Measurements from ENCODE around the gene TMPRSS12. TPM values are rescaled to one million over a fixed set of nuclear protein-coding genes. Genes with fewer than 3 reads are reported as not detected.

TMPRSS12 gene
- total and polyA plus RNA-seq, 9 of the 15 experiments (the other 6 are each of a cell fraction or from before 2014, with no cell fraction given), result 0.04 TPM; not detected in 8

GRCh38 chr12:50841716-50842531, 802 bp upstream of the TMPRSS12 start:
- Histone ChIP-seq H3K9me1 (ENCODE audit: control insufficient read depth, insufficient read depth, low read length) (no peaks in the 10 kb centered on the region), H3K27me3 (ENCODE audit: control insufficient read depth in 2 of 2, insufficient read depth in 2 of 2, low read length in 2 of 2) (no peaks in the 10 kb centered on the region)
- BruUV-seq (replicated peaks), result no TSS peak
- no peak for TF ChIP-seq ZNF57 (CRISPR knock-in tag; IDR thresholded peaks at IDR 0.05)
- TF ChIP-seq PKNOX1 (IDR thresholded peaks at IDR 0.05), result 0 out of 2 replicates have a peak, but pooled peaks have one; percentile 13
- 0 out of 2 replicates have a peak, but pooled peaks have one; percentile 10 for TF ChIP-seq SOX6 (IDR thresholded peaks at IDR 0.05)
- peak; percentile 88 to 90 for TF ChIP-seq FOXA3 (CRISPR knock-in tag; conservative IDR thresholded peaks at IDR 0.05 in 1 of 2, IDR thresholded peaks at IDR 0.05 in 1 of 2)
- no peak for TF ChIP-seq BCLAF1 (IDR thresholded peaks at IDR 0.05; ENCODE audit: borderline replicate concordance in 1 of 2, control insufficient read depth in 1 of 2, low read depth in 2 of 2, low read length in 1 of 2)
- 0 out of 2 replicates have a peak, but pooled peaks have one; percentile 19 for TF ChIP-seq MEF2D (tag; conservative IDR thresholded peaks at IDR 0.05; ENCODE audit: low read depth)
- peak; percentile 26 to 47; a peak in 1 of 4 replicates for TF ChIP-seq FOXK2 (conservative IDR thresholded peaks at IDR 0.05 in 1 of 2, IDR thresholded peaks at IDR 0.05 in 1 of 2; ENCODE audit: low read depth in 2 of 2)
- TF ChIP-seq SMARCB1 (IDR thresholded peaks at IDR 0.05; ENCODE audit: insufficient read length, low read depth), result no peak
- no peak for TF ChIP-seq ID3 (CRISPR knock-in tag; IDR thresholded peaks at IDR 0.05)
- TF ChIP-seq ID3 (tag; IDR thresholded peaks at IDR 0.05), result no peak
- TF ChIP-seq ESRRA (IDR thresholded peaks at IDR 0.05; ENCODE audit: borderline replicate concordance, low read depth), result no peak
- TF ChIP-seq TBP (optimal IDR thresholded peaks at IDR 0.05; ENCODE audit: low read depth, low read length), result no peak
- TF ChIP-seq ZBTB1 (CRISPR knock-in tag; IDR thresholded peaks at IDR 0.05; ENCODE audit: borderline replicate concordance, low read depth), result no peak
- TF ChIP-seq DEAF1 (CRISPR knock-in tag; IDR thresholded peaks at IDR 0.05), result no peak
- peak; percentile 77 for TF ChIP-seq ZNF384 (IDR thresholded peaks at IDR 0.05; ENCODE audit: low read depth, low read length)

More at GRCh38 chr12:50841716-50842531, 802 bp upstream of the TMPRSS12 start:
- Histone ChIP-seq H4K20me1 (replicated peaks; ENCODE audit: control insufficient read depth, insufficient read depth, low read length) (no peaks in the 10 kb centered on the region), H3K9me3 (replicated peaks; ENCODE audit: control insufficient read depth, insufficient read depth, low read depth, low read length) (peaks cover 5% of the 10 kb centered on the region), H3K27ac (ENCODE audit: extremely low read depth, low read depth, low read length) (no peak overlapping the region), H3K9ac (ENCODE audit: insufficient read depth in 1 of 2, low read depth in 2 of 2, low read length in 2 of 2) (no peak overlapping the region), H2AFZ (ENCODE audit: low read depth, low read length) (peak overlapping the region; percentile 30), H3K4me3 (no peak overlapping the region), H3K4me2 (ENCODE audit: insufficient read depth, low read length) (no peak overlapping the region), H3K79me2 (ENCODE audit: control insufficient read depth, insufficient read depth, low read length) (no peaks in the 10 kb centered on the region), H3K36me3 (ENCODE audit: control insufficient read depth, insufficient read depth, low read length) (no peaks in the 10 kb centered on the region), H3K4me1 (replicated peaks in 1 of 2; ENCODE audit: control insufficient read depth in 2 of 2, insufficient read depth in 2 of 2, low read length in 2 of 2) (peaks cover 5 to 8% of the 10 kb centered on the region in 2 experiments; a peak in 3 of 5 replicates)
- WGBS (ENCODE audit: insufficient coverage, low coverage, missing lambda C conversion rate), result 19% methylated on average over 6 of the region's 7 CpGs
- in situ Hi-C loops (cut with MboI) (no loop called here), intact Hi-C loops (cut with micrococcal nuclease) (no loop called here)
- ChIA-PET POLR2A (no interaction called here), CTCF (ENCODE audit: low intra/inter-chr PET ratio) (no interaction called here)
- FAIRE-seq, result no peak
- DNase-seq (ENCODE audit: extremely low read depth in 1 of 4, low spot score in 3 of 4), result no peak
- no peak for ATAC-seq
